ENCODE data around the gene SEMA3C.
A peak's percentile ranks its signal among the peaks of the same experiment; 100 is the strongest.

Gene SEMA3C

GRCh38 chr7:80885757-80886156 is 33.1 kb downstream of the SEMA3C start (continued):
- peak; percentile 49 for TF ChIP-seq PRDM6 (tag by site-specific recombination; IDR thresholded peaks at IDR 0.05)
- TF ChIP-seq ZNF169 (tag by site-specific recombination; IDR thresholded peaks at IDR 0.05) = no peak

- Histone ChIP-seq H3K36me3 (ENCODE audit: control insufficient read depth in 2 of 2, insufficient read depth in 1 of 2, low read length in 2 of 2) (no peaks in the 10 kb centered on the region; a peak in 1 of 3 replicates), H3K27ac (ENCODE audit: extremely low read depth, low read depth, low read length) (no peak overlapping the region), H3K4me1 (ENCODE audit: control insufficient read depth, insufficient read depth, low read length) (peaks cover 31% of the 10 kb centered on the region), H3K9me3 (ENCODE audit: control insufficient read depth, insufficient read depth, low read depth, low read length) (no peaks in the 10 kb centered on the region), H3K4me3 (ENCODE audit: low read depth, low read length) (no peak overlapping the region)
- ChIA-PET POLR2A (no interaction called here), CTCF (interaction anchor here (0.9 to 1.4 kb wide), 3 partner anchors 33 to 597 kb away, joined by 3 to 5 read pairs (median 3); no protein-coding TSS in a partner anchor)
- TF ChIP-seq TCF7L2 (IDR thresholded peaks at IDR 0.05; ENCODE audit: borderline replicate concordance, low read depth, low read length) (peak; percentile 62; the same call in 1 of the 2 replicates), SP7 (tag by site-specific recombination; IDR thresholded peaks at IDR 0.05) (no peak), ZNF48 (tag by site-specific recombination; IDR thresholded peaks at IDR 0.05) (no peak), MEIS1 (CRISPR knock-in tag; IDR thresholded peaks at IDR 0.05; ENCODE audit: borderline replicate concordance) (no peak), PRDM6 (tag by site-specific recombination; IDR thresholded peaks at IDR 0.05) (peak; percentile 91), INSM2 (tag by site-specific recombination; IDR thresholded peaks at IDR 0.05) (no peak), ZNF169 (tag by site-specific recombination; IDR thresholded peaks at IDR 0.05) (no peak), ZNF37A (tag by site-specific recombination; IDR thresholded peaks at IDR 0.05) (no peak)
Observed at GRCh38 chr7:80884511-80885195, 34.2 kb downstream of the SEMA3C start.

- H3K4me1 ChIP-seq (ENCODE audit: control insufficient read depth, insufficient read depth, low read length) = peaks cover 31% of the 10 kb centered on the region
- no peaks in the 10 kb centered on the region; a peak in 1 of 3 replicates for H3K36me3 ChIP-seq (ENCODE audit: control insufficient read depth in 2 of 2, insufficient read depth in 1 of 2, low read length in 2 of 2)
- H3K9me3 ChIP-seq (ENCODE audit: control insufficient read depth, insufficient read depth, low read depth, low read length) = no peaks in the 10 kb centered on the region
- POLR2A ChIA-PET = interaction anchor here (1.1 kb wide), 1 partner anchor 36 kb away, joined by 5 read pairs; the partner anchor contains the start of gene SEMA3C
- H3K27ac ChIP-seq (ENCODE audit: extremely low read depth, low read depth, low read length) = peak overlapping the region; percentile 67
- H3K4me3 ChIP-seq (ENCODE audit: low read depth, low read length) = no peak overlapping the region
- CTCF ChIA-PET = interaction anchor here (0.7 to 1.6 kb wide), 2 partner anchors 34 to 100 kb away, joined by 3 to 4 read pairs; no protein-coding TSS in a partner anchor
- no peak for TF ChIP-seq REPIN1 (tag by site-specific recombination; IDR thresholded peaks at IDR 0.05; ENCODE audit: low read depth)
- peak; percentile 97 for TF ChIP-seq ZNF639 (tag by site-specific recombination; IDR thresholded peaks at IDR 0.05)
- TF ChIP-seq ZNF555 (tag by site-specific recombination; conservative IDR thresholded peaks at IDR 0.05) = no peak
- TF ChIP-seq ZNF366 (tag by site-specific recombination; conservative IDR thresholded peaks at IDR 0.05) = peak; percentile 94
- TF ChIP-seq ZFP41 (tag by site-specific recombination; IDR thresholded peaks at IDR 0.05; ENCODE audit: borderline replicate concordance) = no peak
- TF ChIP-seq ZNF146 (tag by site-specific recombination; IDR thresholded peaks at IDR 0.05) = peak; percentile 46
- TF ChIP-seq CTCF (tag by site-specific recombination; IDR thresholded peaks at IDR 0.05) = no peak
- peak; percentile 97 for TF ChIP-seq ZNF362 (tag by site-specific recombination; IDR thresholded peaks at IDR 0.05)
- TF ChIP-seq ZNF501 (tag by site-specific recombination; IDR thresholded peaks at IDR 0.05) = peak; percentile 77
- no peak for TF ChIP-seq HOXA7 (CRISPR knock-in tag; IDR thresholded peaks at IDR 0.05; ENCODE audit: borderline replicate concordance)
- peak; percentile 78; the same call in 1 of the 2 replicates for TF ChIP-seq ZNF2 (tag by site-specific recombination; IDR thresholded peaks at IDR 0.05)
Observed at GRCh38 chr7:80883154-80884025, 35.5 kb downstream of the SEMA3C start.
